Kidney tubule cell (primary cell): ENCODE data around the gene MINDY2.

Experiments used
- DNase-seq: peaks from one replicate; pipeline ENCODE4 v3.0.0-alpha.2; 2018; ENCODE audit warnings: low spot score

The MINDY2 gene

DNA sequence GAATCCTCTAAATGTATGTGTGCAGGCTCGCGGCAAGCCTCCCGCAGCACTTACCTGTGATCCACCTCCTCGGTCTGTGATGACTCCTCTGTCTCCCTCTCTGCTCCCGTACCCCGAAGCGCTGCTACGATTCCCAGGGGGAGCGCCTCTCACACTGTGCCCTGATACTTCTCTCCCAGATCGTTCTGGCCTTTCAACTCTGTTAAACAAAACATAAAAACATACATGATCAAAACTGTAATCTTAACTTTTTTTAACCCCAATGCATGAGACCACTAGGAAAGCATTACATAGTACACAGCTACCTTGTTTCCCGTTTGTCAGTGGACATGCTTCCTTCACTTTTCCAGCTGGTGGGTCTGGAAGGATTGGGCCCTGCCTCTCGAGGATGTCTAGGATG is 115.8 kb downstream of the MINDY2 start:
- no peak for DNase-seq

DNA sequence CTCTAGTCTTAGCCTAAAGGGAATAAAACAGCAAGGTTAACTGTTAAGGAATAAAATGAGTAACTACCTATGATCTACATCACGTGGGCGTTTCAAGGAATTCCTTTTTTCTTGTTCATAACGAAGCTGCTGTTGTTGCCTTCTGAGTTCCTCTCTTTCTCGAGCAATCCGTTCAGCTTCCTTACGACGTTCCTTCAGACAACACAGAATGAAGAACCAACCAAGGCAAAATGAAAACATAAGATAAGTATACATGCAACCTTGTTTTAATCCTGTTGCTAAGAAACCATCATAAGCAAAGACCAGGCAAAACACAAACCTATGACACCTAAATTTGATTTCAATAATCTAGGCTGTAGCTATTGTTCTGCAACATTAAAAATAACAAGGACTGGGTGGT is 118.3 kb downstream of the MINDY2 start:
- peak; percentile 10 for DNase-seq

DNA sequence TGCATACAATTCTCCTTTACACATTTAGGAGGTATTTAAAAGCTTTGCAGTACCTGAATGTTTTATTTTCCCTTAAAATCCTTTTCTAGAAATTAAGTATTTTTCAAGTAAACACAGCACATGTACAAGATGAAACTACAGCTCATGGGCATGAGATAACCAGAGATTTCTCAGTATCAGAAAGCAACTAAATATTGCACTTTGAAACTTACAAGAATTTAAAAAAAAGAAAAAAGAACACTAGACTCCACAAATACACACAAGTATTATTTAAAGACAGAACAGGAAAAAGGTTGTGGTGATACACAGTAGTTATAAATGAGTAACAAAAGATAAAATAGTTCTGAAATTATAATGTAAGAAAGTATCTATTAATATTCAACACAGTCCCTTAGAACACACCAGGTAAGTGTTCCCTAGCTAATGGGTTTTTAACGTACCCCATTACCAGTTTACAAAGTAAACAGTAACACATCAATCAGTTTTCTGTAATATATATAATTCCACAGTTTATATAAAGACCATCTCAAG is 127.1 kb downstream of the MINDY2 start:
- DNase-seq, result no peak

DNA sequence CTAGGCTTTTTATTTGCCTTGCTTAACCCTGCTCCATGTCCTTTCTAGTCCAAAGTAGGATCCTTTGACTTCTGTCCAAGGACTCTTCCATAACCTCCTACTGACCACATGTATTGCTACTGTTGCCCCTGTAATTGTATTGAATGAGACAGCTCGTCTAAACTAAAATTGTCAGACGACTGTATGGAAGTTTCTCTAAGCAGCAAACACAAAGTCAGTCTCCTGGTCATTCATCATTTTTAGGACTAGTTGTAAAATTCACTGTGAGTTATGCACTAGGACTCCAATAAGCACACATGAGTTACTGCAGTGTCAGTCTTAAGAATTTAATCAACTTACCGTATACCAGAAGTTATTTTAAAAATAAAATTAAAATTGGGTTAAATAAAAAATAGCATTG is 129.5 kb downstream of the MINDY2 start:
- DNase-seq, result no peak

DNA sequence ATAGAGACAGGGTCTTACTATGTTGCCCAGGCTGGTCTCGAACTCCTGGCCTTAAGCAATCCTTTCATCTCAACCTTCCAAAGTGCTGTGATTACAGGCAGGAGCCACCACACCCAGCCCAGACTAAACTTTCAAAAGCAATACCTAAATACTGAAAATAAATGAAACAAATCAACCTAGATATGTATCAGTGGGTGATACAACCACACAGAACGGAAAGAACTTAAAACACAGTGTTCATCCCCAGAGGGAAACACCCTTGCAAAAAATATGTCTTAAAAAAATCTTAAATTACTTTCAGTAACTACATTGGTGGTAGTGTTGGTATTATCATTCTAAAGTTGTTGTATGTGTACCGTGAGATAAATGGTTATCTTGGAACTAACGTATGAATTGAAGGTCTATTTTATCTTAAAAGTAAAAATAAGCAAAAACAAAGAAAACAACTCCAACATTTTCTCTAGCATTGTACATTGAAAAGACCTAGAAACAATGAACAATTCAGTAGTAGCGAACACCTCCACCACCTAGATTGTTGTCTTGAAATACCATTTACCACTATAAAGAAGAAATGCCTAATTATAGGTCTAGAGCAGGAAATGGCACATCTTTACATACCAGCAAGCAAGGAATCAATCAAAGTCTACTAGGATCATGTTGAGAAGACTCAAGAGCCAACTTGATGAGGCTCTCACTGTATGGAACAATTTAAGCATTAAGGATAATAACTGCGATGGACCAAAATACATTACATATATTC is 137.6 kb downstream of the MINDY2 start:
- DNase-seq, result no peak

DNA sequence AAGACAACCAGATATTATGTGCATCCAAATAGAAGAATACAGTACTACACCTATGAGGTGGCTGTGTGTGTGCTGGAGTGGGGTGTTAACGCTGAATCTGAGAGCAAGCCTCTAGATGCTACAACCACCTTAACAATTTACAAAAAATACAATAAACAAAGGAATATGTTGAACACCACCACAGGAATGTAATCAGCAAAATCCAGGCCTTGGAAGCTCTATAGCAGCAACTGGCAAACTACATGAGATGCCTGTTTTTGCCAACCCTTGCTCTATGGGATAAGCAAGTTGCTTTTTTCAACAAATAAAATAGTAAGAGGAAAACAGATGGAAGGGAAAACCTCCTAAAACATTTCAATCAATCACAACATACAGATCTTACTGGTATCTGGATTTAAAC is 138.5 kb downstream of the MINDY2 start:
- DNase-seq, result no peak

DNA sequence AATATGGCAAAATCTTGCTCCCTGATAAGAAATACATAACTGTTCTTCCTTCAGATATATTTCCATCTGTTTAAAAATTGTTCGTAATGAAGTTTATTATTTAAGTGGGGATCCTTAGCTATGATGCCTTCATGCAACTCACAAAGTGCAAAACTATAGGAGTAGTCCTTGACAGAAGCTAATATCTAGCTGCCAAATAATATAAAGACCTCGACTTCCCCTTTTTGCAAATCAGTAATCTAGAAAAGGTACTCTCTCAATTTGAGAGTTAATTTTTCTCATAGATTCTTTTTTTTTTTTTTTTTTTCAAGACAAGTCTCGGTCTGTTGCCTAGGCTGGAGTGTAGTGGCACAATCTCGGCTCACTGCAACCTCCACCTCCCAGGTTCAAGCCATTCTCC is 139.4 kb downstream of the MINDY2 start:
- DNase-seq, result no peak
